Measurements from ENCODE around the gene KRTAP1-4.

- TF ChIP-seq GATA2 (IDR thresholded peaks at IDR 0.05; ENCODE audit: low read depth, low read length) (no peak), GATA3 (IDR thresholded peaks at IDR 0.05; ENCODE audit: low read depth, low read length) (no peak)
Measured at GRCh38 chr17:41067281-41067680, 37.3 kb upstream of the KRTAP1-4 start.

All from SH-SY5Y (cell line).